LNCaP clone FGC (cell line): Measurements from ENCODE around the gene AFF1.

ENCODE experiments used
- DNase-seq: peaks from one replicate; pipeline ENCODE4 v3.0.0-alpha.2; 2011; ENCODE audit warnings: low read depth
- H3K4me3 ChIP-seq: 2 replicates; pipeline ENCODE4 v1.5.1; 2011; ENCODE audit warnings: mild to moderate bottlenecking, low read depth, low read length, control low read depth
- TF ChIP-seq, protein P1 (sequence below): IDR thresholded peaks from 2 replicates; pipeline ENCODE4 v1.5.1; 2012; ENCODE audit warnings: mild to moderate bottlenecking; ENCODE audit not compliant: control insufficient read depth, insufficient read depth; ENCODE audit errors: extremely low read depth

AFF1 gene

DNA sequence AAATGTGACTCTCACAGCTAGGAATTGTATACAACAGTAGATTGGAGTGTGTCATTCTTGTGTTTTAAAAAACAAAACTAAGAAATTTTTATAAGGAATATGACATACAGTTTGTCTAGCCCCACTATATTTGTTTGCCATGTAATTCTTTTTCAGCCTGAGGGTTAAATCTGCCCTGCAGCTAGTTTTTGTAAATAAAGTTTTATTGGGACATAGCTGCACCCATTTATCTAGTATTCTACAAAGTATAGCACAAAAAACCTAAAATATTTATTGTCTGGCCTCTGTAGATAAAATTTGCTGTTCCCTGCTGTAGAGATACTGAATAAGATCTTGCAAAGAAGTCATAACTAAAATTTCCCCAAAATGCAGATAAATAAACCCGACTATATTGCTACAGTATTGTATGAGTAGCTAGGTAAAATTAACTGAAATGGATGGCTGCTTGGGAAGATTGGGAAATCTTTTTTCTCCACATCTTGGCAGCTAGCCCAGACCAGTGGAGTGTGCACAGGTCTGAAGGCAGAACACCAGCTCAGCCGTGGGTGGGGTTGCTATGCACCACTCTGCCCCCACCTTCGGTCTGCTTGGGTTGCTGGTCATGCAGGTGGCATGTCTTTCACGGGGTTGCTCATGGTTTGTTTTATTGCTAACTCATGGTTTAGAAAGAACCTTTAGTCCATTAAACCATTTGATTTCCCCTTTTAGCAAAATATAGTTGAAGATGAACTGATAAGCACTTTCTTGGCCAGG lies 157.8 kb downstream of the AFF1 start:
- H3K4me3 ChIP-seq: no peak overlapping the region
- TF ChIP-seq, protein P1, sequence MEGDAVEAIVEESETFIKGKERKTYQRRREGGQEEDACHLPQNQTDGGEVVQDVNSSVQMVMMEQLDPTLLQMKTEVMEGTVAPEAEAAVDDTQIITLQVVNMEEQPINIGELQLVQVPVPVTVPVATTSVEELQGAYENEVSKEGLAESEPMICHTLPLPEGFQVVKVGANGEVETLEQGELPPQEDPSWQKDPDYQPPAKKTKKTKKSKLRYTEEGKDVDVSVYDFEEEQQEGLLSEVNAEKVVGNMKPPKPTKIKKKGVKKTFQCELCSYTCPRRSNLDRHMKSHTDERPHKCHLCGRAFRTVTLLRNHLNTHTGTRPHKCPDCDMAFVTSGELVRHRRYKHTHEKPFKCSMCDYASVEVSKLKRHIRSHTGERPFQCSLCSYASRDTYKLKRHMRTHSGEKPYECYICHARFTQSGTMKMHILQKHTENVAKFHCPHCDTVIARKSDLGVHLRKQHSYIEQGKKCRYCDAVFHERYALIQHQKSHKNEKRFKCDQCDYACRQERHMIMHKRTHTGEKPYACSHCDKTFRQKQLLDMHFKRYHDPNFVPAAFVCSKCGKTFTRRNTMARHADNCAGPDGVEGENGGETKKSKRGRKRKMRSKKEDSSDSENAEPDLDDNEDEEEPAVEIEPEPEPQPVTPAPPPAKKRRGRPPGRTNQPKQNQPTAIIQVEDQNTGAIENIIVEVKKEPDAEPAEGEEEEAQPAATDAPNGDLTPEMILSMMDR: no peak
- DNase-seq: peak; percentile 43

DNA sequence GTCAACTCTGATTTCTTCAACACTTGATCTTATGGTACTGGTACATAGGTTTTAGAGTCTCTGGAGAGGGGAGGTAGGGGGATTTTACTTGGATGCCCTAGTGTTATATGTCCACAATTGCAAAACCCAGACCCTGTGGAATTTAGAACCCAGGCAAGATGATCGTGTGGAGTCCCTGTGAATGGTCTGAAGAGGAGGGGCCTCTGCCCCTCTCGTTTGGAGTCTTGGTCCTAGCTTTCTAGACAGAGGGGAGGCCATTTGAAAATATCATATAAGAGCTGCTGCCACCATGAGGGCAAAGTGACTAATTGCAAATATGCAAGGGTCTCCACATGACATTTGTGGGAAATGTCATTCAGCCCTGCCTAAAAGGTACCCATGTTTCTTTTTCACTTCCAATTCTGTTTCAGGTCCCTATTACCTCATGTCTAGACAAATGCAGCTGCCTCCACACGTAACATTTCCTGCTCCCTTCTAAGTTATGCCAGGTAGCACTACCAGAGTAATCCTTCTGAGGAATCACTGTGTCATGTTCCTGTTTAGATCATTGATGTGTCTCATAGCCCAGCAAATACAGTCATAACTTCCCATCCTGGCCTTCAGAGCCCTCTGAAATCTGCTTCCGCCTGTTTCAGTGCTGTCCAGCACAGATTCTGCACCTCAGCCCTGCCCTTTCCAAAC lies 158.8 kb downstream of the AFF1 start:
- DNase-seq: no peak
- TF ChIP-seq, protein P1: peak; percentile 70

DNA sequence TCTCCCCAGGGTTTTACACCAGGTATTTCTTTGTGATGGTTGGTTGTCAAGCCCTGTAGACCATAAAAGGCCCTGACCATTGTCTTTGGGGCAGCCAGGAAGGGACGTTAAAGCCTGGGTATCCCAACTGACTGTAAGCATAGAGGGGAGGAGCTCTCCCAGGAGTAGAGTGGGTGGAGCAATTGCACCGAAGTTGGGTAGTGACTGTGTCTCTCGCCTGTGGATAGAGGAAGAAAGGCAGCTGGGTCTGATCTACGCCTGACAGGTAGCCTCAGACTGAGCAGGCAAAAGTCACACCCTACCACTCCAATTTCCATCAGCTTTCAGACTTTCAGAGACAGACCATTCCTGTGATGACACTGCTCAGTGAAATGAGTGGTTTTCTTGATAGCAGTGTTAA lies 162.3 kb downstream of the AFF1 start:
- no peak for DNase-seq
- TF ChIP-seq, protein P1: no peak
- no peak overlapping the region for H3K4me3 ChIP-seq

More for the DNA sequence above, 158.8 kb downstream of the AFF1 start:
- no peak overlapping the region for H3K4me3 ChIP-seq

DNA sequence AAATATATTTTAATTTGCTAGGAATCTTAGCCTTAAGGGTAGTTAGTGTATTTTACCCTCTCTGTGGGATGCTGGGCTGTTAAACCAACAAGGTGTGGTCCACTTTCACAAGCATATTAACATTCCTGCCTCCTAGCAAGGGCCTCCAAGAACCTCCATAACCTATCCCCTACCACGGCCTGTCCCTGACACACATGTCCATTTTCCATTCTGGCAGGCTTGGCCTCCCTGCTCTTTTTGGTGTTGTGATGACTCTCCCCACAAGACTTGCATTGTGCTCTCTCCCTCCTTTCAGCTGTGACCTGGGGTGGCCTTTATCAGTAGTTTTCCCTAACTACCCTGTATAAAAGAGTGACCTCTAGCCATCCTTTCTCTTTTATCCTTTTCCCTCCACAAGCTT lies 165.4 kb downstream of the AFF1 start:
- no peak overlapping the region for H3K4me3 ChIP-seq
- TF ChIP-seq, protein P1: no peak
- no peak for DNase-seq

DNA sequence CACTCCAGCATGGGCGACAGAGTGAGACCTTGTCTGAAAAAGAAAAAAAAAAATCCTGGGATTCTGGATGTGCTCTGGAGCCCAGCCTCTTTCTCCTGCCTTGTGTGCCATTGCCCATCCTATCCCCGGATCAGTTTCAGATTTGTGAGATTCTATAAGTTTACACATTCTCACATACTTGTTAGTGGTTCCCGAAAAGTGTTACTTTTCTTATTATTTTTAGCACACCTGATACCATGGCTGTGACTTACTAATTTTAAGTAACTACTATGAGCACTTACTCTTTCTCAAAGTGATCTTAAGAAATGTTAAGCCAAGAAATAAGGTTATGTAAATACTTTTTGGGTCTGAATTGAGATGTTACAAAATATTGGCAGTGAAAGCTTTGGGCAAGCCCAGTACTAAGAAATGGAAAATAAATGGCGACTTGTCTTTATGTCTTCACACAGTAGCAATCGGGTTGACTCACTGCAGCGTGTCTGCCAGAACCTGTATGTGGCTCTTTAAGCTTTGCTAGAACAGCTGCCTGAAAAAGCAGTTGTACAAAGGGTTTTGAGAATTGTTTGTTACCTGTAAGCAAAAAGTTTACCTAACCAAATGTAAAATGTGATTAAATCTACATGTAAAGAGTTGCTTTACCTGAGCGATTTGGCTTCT lies 166.9 kb downstream of the AFF1 start:
- DNase-seq: no peak
- TF ChIP-seq, protein P1: no peak
- no peak overlapping the region for H3K4me3 ChIP-seq

DNA sequence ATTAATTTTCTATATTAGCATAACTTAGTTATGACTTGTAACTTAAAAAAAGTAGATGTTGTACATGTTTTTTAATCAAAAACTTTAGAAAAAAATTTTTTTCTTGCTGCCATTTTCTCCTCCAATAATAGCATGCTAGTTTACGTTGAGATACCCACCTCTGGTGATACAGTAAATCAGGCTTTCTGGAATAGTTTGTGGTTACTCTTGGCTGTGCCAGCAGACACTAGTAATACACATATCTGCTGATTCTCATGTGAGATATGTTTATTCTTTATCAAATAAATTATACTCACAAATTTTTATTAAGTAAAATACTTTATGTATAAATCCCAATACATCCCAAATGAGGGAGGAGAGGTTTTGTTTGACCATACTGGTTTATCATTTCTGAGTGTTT lies 168.3 kb downstream of the AFF1 start:
- TF ChIP-seq, protein P1: no peak
- DNase-seq: no peak
- H3K4me3 ChIP-seq: no peak overlapping the region
